Stimulated activated CD4-positive, alpha-beta T cell treated with anti-CD3 and anti-CD28 coated beads, Interleukin-12 subunit alpha, Interleukin-12 subunit beta, amount 100 ng/mL, for 48 hours (primary cell): Measurements from ENCODE around the gene SRC.

Experiments used
- DNase-seq, 3 donors: peaks; one replicate each; pipeline ENCODE4 v3.0.0-alpha.2; 2020; ENCODE audit warnings: low read depth in 2 of 3, low spot score in 1 of 3

Gene SRC

GRCh38 chr20:37408302-37409193, 62.6 kb downstream of the SRC start:
- no peak for DNase-seq

- no peak for DNase-seq
These were observed 65.7 kb downstream of the SRC start for GRCh38 chr20:37411408-37412219.

GRCh38 chr20:37413023-37413334, 67.0 kb downstream of the SRC start:
- DNase-seq = no peak

GRCh38 chr20:37413379-37413778, 67.4 kb downstream of the SRC start:
- no peak for DNase-seq

- DNase-seq = no peak
These were observed 68.5 kb downstream of the SRC start for GRCh38 chr20:37414224-37415035.

GRCh38 chr20:37415118-37416085, 69.5 kb downstream of the SRC start:
- no peak for DNase-seq

GRCh38 chr20:37416100-37416847, 70.3 kb downstream of the SRC start:
- DNase-seq = no peak

GRCh38 chr20:37416848-37417616, 71.1 kb downstream of the SRC start:
- DNase-seq = no peak

- DNase-seq = no peak
These were observed 71.9 kb downstream of the SRC start for GRCh38 chr20:37417617-37418467.

- no peak for DNase-seq
These were observed 72.7 kb downstream of the SRC start for GRCh38 chr20:37418591-37419109.

GRCh38 chr20:37419307-37419706, 73.4 kb downstream of the SRC start:
- DNase-seq = no peak

GRCh38 chr20:37419774-37420542, 74.0 kb downstream of the SRC start:
- no peak for DNase-seq

GRCh38 chr20:37420610-37421009, 74.7 kb downstream of the SRC start:
- no peak for DNase-seq

GRCh38 chr20:37421060-37421905, 75.3 kb downstream of the SRC start:
- no peak for DNase-seq

GRCh38 chr20:37421988-37422387, 76.0 kb downstream of the SRC start:
- no peak for DNase-seq

- DNase-seq = no peak
These were observed 76.9 kb downstream of the SRC start for GRCh38 chr20:37422791-37423286.
